Myometrial cell (primary cell): Measurements from ENCODE around the gene MAP3K19. TPM values are rescaled to one million over a fixed set of nuclear protein-coding genes. Genes with fewer than 3 reads are reported as not detected.

Experiments
- total RNA-seq: library from RNA; depleted of rRNA; stranded (reverse); fragments of >200 nt; gene quantifications from 2 replicates; pipeline ENCODE4 v1.2.3, GENCODE V29; 2015

The MAP3K19 gene
- not detected in 2 replicates for total RNA-seq

GRCh38 chr2:135047300-135047699 is at the start of gene MAP3K19:
TSS of gene MAP3K19 (minus strand) at chr2:135047447. CDS start at chr2:135024647, 22,800 bp downstream.

GRCh38 chr2:135052042-135052876 is 5.0 kb upstream of the MAP3K19 start, which contains the start of gene RAB3GAP1:
TSS of gene RAB3GAP1 (plus strand) at chr2:135052292. CDS start at chr2:135052308, 16 bp downstream.

GRCh38 chr2:134918526-134919340 is 128.5 kb downstream of the MAP3K19 start, which contains the start of gene CCNT2:
TSS of gene CCNT2 (plus strand) at chr2:134918822. CDS start at chr2:134918855, 33 bp downstream.

Other genes with a start within 250 kb of the MAP3K19 start
- gene ACMSD, start 208.8 kb downstream of the MAP3K19 start, total RNA-seq = not detected in 2 replicates
- gene CCNT2, start 128.6 kb downstream of the MAP3K19 start, total RNA-seq = 9.0 and 10.4 TPM in 2 replicates
- gene RAB3GAP1, start 4.8 kb upstream of the MAP3K19 start, total RNA-seq = 32.6 and 38.1 TPM in 2 replicates